Mesendoderm (in vitro differentiated cells): ENCODE measurements around the gene ZNF574.
A peak's percentile ranks its signal among the peaks of the same experiment; 100 is the strongest.
"Not testable (repeated sequence)": the region's sequence is repeated elsewhere in the genome, so short reads cannot be mapped to it uniquely, and the experiment has no call there.

Source experiments
- DNase-seq: peaks from one replicate; pipeline ENCODE4 v3.0.0; 2013
- H2AK5ac ChIP-seq: 2 replicates; pipeline ENCODE4 v1.6.1; 2013; ENCODE audit warnings: low read length, inconsistent platforms
- H2BK120ac ChIP-seq: 2 replicates; pipeline ENCODE4 v1.6.1; 2013; ENCODE audit warnings: low read depth, mild to moderate bottlenecking, low read length, moderate library complexity, mixed read lengths
- H2BK15ac ChIP-seq: replicated peaks from 2 replicates; pipeline ENCODE4 v1.6.1; 2013; ENCODE audit warnings: low read depth, mild to moderate bottlenecking, moderate library complexity
- H2BK5ac ChIP-seq: 2 replicates; pipeline ENCODE4 v1.6.1; 2013; ENCODE audit warnings: low read length, inconsistent platforms
- H3K18ac ChIP-seq: 2 replicates; pipeline ENCODE4 v1.6.1; 2013; ENCODE audit warnings: mild to moderate bottlenecking, low read length, mixed read lengths
- H3K23ac ChIP-seq: one replicate; pipeline ENCODE4 v1.6.1; 2013; ENCODE audit warnings: low read length
- H3K27ac ChIP-seq: 2 replicates; pipeline ENCODE4 v1.5.1; 2013; ENCODE audit warnings: low read depth, mild to moderate bottlenecking, inconsistent platforms, low read length, moderate library complexity
- H3K27me3 ChIP-seq: 2 replicates; pipeline ENCODE4 v1.6.1; 2013; ENCODE audit warnings: low read length, control low read depth, mild to moderate bottlenecking, inconsistent platforms; ENCODE audit not compliant: insufficient read depth, poor library complexity
- H3K36me3 ChIP-seq: 2 replicates; pipeline ENCODE4 v1.6.1; 2013; ENCODE audit warnings: low read length, inconsistent platforms; ENCODE audit not compliant: control insufficient read depth, insufficient read depth
- H3K4ac ChIP-seq: one replicate; pipeline ENCODE4 v1.6.1; 2013; ENCODE audit warnings: low read depth, mild to moderate bottlenecking, low read length, moderate library complexity
- H3K4me1 ChIP-seq: 2 replicates; pipeline ENCODE4 v1.6.1; 2013; ENCODE audit warnings: low read depth, low read length, inconsistent platforms; ENCODE audit not compliant: control insufficient read depth
- H3K4me2 ChIP-seq: 2 replicates; pipeline ENCODE4 v1.6.1; 2013; ENCODE audit warnings: low read length
- H3K4me3 ChIP-seq: 2 replicates; pipeline ENCODE4 v1.5.1; 2013; ENCODE audit warnings: mild to moderate bottlenecking, low read length
- H3K56ac ChIP-seq: one replicate; pipeline ENCODE4 v1.6.1; 2013; ENCODE audit warnings: low read length
- H3K79me1 ChIP-seq: 2 replicates; pipeline ENCODE4 v1.6.1; 2013; ENCODE audit warnings: low read length, inconsistent platforms
- H3K79me2 ChIP-seq: 2 replicates; pipeline ENCODE4 v1.6.1; 2013; ENCODE audit warnings: mild to moderate bottlenecking, low read length; ENCODE audit not compliant: control insufficient read depth, insufficient read depth
- H3K9ac ChIP-seq: 2 replicates; pipeline ENCODE4 v1.6.1; 2013; ENCODE audit warnings: low read length, inconsistent platforms
- H4K5ac ChIP-seq: one replicate; pipeline ENCODE4 v1.6.1; 2013; ENCODE audit warnings: low read length
- H4K8ac ChIP-seq: one replicate; pipeline ENCODE4 v1.6.1; 2013; ENCODE audit warnings: low read depth, mild to moderate bottlenecking, control low read depth, low read length, moderate library complexity
- WGBS: extraction: QIAGEN DNeasy Blood & Tissue Kit; methylation state at CpG from one replicate; pipeline ENCODE4 v1.1.7; 2013; ENCODE audit warnings: low lambda C conversion rate, missing lambda C conversion rate; ENCODE audit not compliant: insufficient coverage; ENCODE audit errors: extremely low coverage; 5-methylcytosine and 5-hydroxymethylcytosine counted together

ZNF574 gene

GRCh38 chr19:42097461-42097860 is 21.5 kb downstream of the ZNF574 start:
- no peak overlapping the region for H3K23ac ChIP-seq
- no peak overlapping the region for H3K4me2 ChIP-seq
- H3K27me3 ChIP-seq: no peaks in the 10 kb centered on the region

GRCh38 chr19:42098781-42099180 is 22.8 kb downstream of the ZNF574 start:
- no peak overlapping the region for H3K9ac ChIP-seq
- H4K5ac ChIP-seq: no peak overlapping the region
- no peaks in the 10 kb centered on the region for H3K36me3 ChIP-seq
- no peak overlapping the region for H3K27ac ChIP-seq
- H3K4me2 ChIP-seq: no peak overlapping the region
- no peaks in the 10 kb centered on the region for H3K27me3 ChIP-seq
- no peak overlapping the region for H3K4me3 ChIP-seq
- no peaks in the 10 kb centered on the region for H3K79me2 ChIP-seq
- WGBS: no CpG with 5 or more reads among the region's 6 CpGs
- H3K4me1 ChIP-seq: no peaks in the 10 kb centered on the region
- H3K79me1 ChIP-seq: no peaks in the 10 kb centered on the region
- H2BK5ac ChIP-seq: no peak overlapping the region
- no peak overlapping the region for H4K8ac ChIP-seq
- H3K4ac ChIP-seq: no peak overlapping the region
- H3K18ac ChIP-seq: no peak overlapping the region
- H2BK120ac ChIP-seq: no peak overlapping the region
- no peak overlapping the region for H3K56ac ChIP-seq
- no peak overlapping the region for H2BK15ac ChIP-seq
- no peak for DNase-seq
- H2AK5ac ChIP-seq: no peak overlapping the region
- no peak overlapping the region for H3K23ac ChIP-seq

More at GRCh38 chr19:42097461-42097860, 21.5 kb downstream of the ZNF574 start:
- H3K79me2 ChIP-seq: no peaks in the 10 kb centered on the region
- H3K4me3 ChIP-seq: no peak overlapping the region
- no peaks in the 10 kb centered on the region for H3K4me1 ChIP-seq
- H2BK5ac ChIP-seq: no peak overlapping the region
- no peak for DNase-seq
- H3K56ac ChIP-seq: no peak overlapping the region
- no peak overlapping the region for H3K4ac ChIP-seq
- no peak overlapping the region for H3K18ac ChIP-seq
- no peak overlapping the region for H4K5ac ChIP-seq
- no peak overlapping the region for H3K27ac ChIP-seq
- H4K8ac ChIP-seq: no peak overlapping the region
- H2AK5ac ChIP-seq: no peak overlapping the region
- H2BK15ac ChIP-seq: no peak overlapping the region
- no peaks in the 10 kb centered on the region for H3K79me1 ChIP-seq
- no peaks in the 10 kb centered on the region for H3K36me3 ChIP-seq
- H3K9ac ChIP-seq: no peak overlapping the region
- no peak overlapping the region for H2BK120ac ChIP-seq
- no CpG with 5 or more reads among the region's 5 CpGs for WGBS

GRCh38 chr19:42099336-42099925 is 23.5 kb downstream of the ZNF574 start:
- no peaks in the 10 kb centered on the region for H3K36me3 ChIP-seq
- no peak overlapping the region for H3K4me2 ChIP-seq
- H3K56ac ChIP-seq: peak overlapping the region; percentile 7
- H3K79me1 ChIP-seq: no peaks in the 10 kb centered on the region
- no peak overlapping the region for H2AK5ac ChIP-seq
- no peak overlapping the region for H3K27ac ChIP-seq
- H3K4me3 ChIP-seq: no peak overlapping the region
- H3K4me1 ChIP-seq: no peaks in the 10 kb centered on the region
- H4K8ac ChIP-seq: no peak overlapping the region
- H4K5ac ChIP-seq: no peak overlapping the region
- no peak overlapping the region for H3K9ac ChIP-seq
- no peaks in the 10 kb centered on the region for H3K79me2 ChIP-seq
- H2BK15ac ChIP-seq: no peak overlapping the region
- no CpG with 5 or more reads among the region's 6 CpGs for WGBS
- H2BK5ac ChIP-seq: no peak overlapping the region
- no peak overlapping the region for H3K4ac ChIP-seq
- H2BK120ac ChIP-seq: no peak overlapping the region
- H3K18ac ChIP-seq: no peak overlapping the region
- no peaks in the 10 kb centered on the region for H3K27me3 ChIP-seq
- DNase-seq: no peak
- H3K23ac ChIP-seq: no peak overlapping the region

- H3K79me2 ChIP-seq, H3K36me3 ChIP-seq, H3K4ac ChIP-seq, H3K18ac ChIP-seq, H3K9ac ChIP-seq, H3K23ac ChIP-seq, H2AK5ac ChIP-seq, H2BK120ac ChIP-seq, H3K56ac ChIP-seq, H4K5ac ChIP-seq, H2BK15ac ChIP-seq, H4K8ac ChIP-seq, H3K27ac ChIP-seq, H3K27me3 ChIP-seq, H3K4me1 ChIP-seq, H3K4me3 ChIP-seq, H3K4me2 ChIP-seq, H2BK5ac ChIP-seq, DNase-seq, H3K79me1 ChIP-seq: not testable (repeated sequence)
- no CpG with 5 or more reads among the region's 10 CpGs for WGBS
Observed at GRCh38 chr19:42100241-42100640, 24.3 kb downstream of the ZNF574 start.

GRCh38 chr19:42102877-42103276 is 26.9 kb downstream of the ZNF574 start:
- Histone ChIP-seq H2BK5ac (no peak overlapping the region), H2BK15ac (no peak overlapping the region), H3K9ac (no peak overlapping the region), H3K4me1 (no peaks in the 10 kb centered on the region), H4K5ac (no peak overlapping the region), H2BK120ac (no peak overlapping the region), H3K4me2 (no peak overlapping the region), H3K18ac (no peak overlapping the region), H3K23ac (no peak overlapping the region), H3K36me3 (no peaks in the 10 kb centered on the region), H2AK5ac (no peak overlapping the region), H3K4me3 (no peak overlapping the region), H3K79me2 (no peaks in the 10 kb centered on the region), H4K8ac (no peak overlapping the region), H3K56ac (no peak overlapping the region), H3K27me3 (no peaks in the 10 kb centered on the region), H3K27ac (no peak overlapping the region), H3K4ac (no peak overlapping the region), H3K79me1 (no peaks in the 10 kb centered on the region)
- no peak for DNase-seq
- no CpG with 5 or more reads among the region's 2 CpGs for WGBS

- H2BK120ac ChIP-seq: no peak overlapping the region
- H4K5ac ChIP-seq: no peak overlapping the region
- no peak overlapping the region for H3K9ac ChIP-seq
- H3K79me1 ChIP-seq: no peaks in the 10 kb centered on the region
- no peak overlapping the region for H3K4ac ChIP-seq
- H3K56ac ChIP-seq: no peak overlapping the region
- H3K4me2 ChIP-seq: no peak overlapping the region
- no peak overlapping the region for H3K23ac ChIP-seq
- WGBS: no CpG with 5 or more reads among the region's 2 CpGs
- no peaks in the 10 kb centered on the region for H3K4me1 ChIP-seq
- H3K79me2 ChIP-seq: no peaks in the 10 kb centered on the region
- H3K27ac ChIP-seq: no peak overlapping the region
- H4K8ac ChIP-seq: no peak overlapping the region
- H2BK5ac ChIP-seq: no peak overlapping the region
- H2BK15ac ChIP-seq: no peak overlapping the region
- no peaks in the 10 kb centered on the region for H3K36me3 ChIP-seq
- no peak overlapping the region for H3K18ac ChIP-seq
- no peak overlapping the region for H2AK5ac ChIP-seq
- DNase-seq: no peak
- no peaks in the 10 kb centered on the region for H3K27me3 ChIP-seq
- H3K4me3 ChIP-seq: no peak overlapping the region
Observed at GRCh38 chr19:42105368-42105767, 29.4 kb downstream of the ZNF574 start.
